Common myeloid progenitor, CD34-positive (primary cell): ENCODE results near the gene RAB22A.

Source experiments
- CTCF ChIA-PET: fragments of 350-600 bp; sonication (Branson Sonifier 250); formaldehyde crosslinking; loops from one replicate; lab custom pipeline; 2021; ENCODE audit warnings: antibody characterized with exemption; lab: Charles Lee
- POLR2A ChIA-PET: fragments of 350-600 bp; sonication (Branson Sonifier 250); formaldehyde crosslinking; loops from one replicate; lab custom pipeline; 2021; ENCODE audit warnings: antibody characterized with exemption; lab: Charles Lee
- DNase-seq, 3 donors: peaks; one replicate each; pipeline versions ENCODE4 v3.0.0 to v3.0.0-alpha.2; 2013
- H3K27ac ChIP-seq, 2 experiments: 1 replicate in 1 of 2; 2 replicates in 1 of 2; pipeline ENCODE4 v1.7.0; 2013; ENCODE audit warnings: inconsistent platforms in 2 of 2, low read length in 2 of 2, mild to moderate bottlenecking in 2 of 2, low read depth in 1 of 2, moderate library complexity in 1 of 2; ENCODE audit not compliant: severe bottlenecking in 2 of 2, insufficient read depth in 1 of 2, poor library complexity in 1 of 2
- H3K27me3 ChIP-seq, 5 experiments: replicated peaks in 2 of 5; 1 replicate in 3 of 5; 2 replicates in 2 of 5; pipeline versions ENCODE4 v1.6.1 to v1.7.0; 2013; ENCODE audit warnings: low read length in 4 of 5, mild to moderate bottlenecking in 2 of 5, moderate library complexity in 2 of 5, inconsistent platforms in 1 of 5; ENCODE audit not compliant: insufficient read depth in 5 of 5, control insufficient read depth in 4 of 5
- H3K36me3 ChIP-seq, 4 experiments: 1 replicate in 2 of 4; 2 replicates in 2 of 4; pipeline versions ENCODE4 v1.6.1 to v1.7.0; 2013; ENCODE audit warnings: low read length in 3 of 4, control low read depth in 1 of 4, mild to moderate bottlenecking in 1 of 4; ENCODE audit not compliant: control insufficient read depth in 4 of 4, insufficient read depth in 4 of 4
- H3K4me1 ChIP-seq, 4 experiments: 1 replicate in 3 of 4; 2 replicates in 1 of 4; pipeline versions ENCODE4 v1.6.1 to v1.7.1; 2013; ENCODE audit warnings: low read length in 3 of 4, mild to moderate bottlenecking in 3 of 4, control low read depth in 1 of 4, inconsistent platforms in 1 of 4, moderate library complexity in 1 of 4; ENCODE audit not compliant: control insufficient read depth in 4 of 4, insufficient read depth in 4 of 4; ENCODE audit errors: control extremely low read depth in 1 of 4
- H3K4me3 ChIP-seq, 7 experiments: 1 replicate in 4 of 7; 2 replicates in 3 of 7; pipeline versions ENCODE4 v1.5.1 to v1.7.0; 2013; ENCODE audit warnings: mild to moderate bottlenecking in 7 of 7, low read length in 6 of 7, moderate library complexity in 6 of 7, inconsistent platforms in 2 of 7, low read depth in 2 of 7, control low read depth in 1 of 7; ENCODE audit not compliant: insufficient read depth in 4 of 7, control insufficient read depth in 1 of 7; ENCODE audit errors: extremely low read depth in 1 of 7
- H3K9me3 ChIP-seq, 5 experiments: 1 replicate in 4 of 5; 2 replicates in 1 of 5; pipeline versions ENCODE4 v1.6.1 to v1.7.1; 2013; ENCODE audit warnings: low read length in 4 of 5, mild to moderate bottlenecking in 2 of 5, inconsistent platforms in 1 of 5, low read depth in 1 of 5, moderate library complexity in 1 of 5; ENCODE audit not compliant: control insufficient read depth in 4 of 5, insufficient read depth in 2 of 5; ENCODE audit errors: control extremely low read depth in 1 of 5
- WGBS: methylation state at CpG from one replicate; pipeline ENCODE4 v1.1.5; 2013; ENCODE audit not compliant: insufficient coverage; 5-methylcytosine and 5-hydroxymethylcytosine counted together

RAB22A gene

GRCh38 chr20:58339741-58340140, 30.2 kb downstream of the RAB22A start:
- H3K27me3 ChIP-seq = no peaks in the 10 kb centered on the region
- H3K4me3 ChIP-seq = no peak overlapping the region
- no peak overlapping the region for H3K27ac ChIP-seq
- ChIA-PET CTCF (no interaction called here), POLR2A (no interaction called here)
- WGBS = 100% methylated on average over 3 of the region's 6 CpGs
- H3K9me3 ChIP-seq = no peaks in the 10 kb centered on the region
- DNase-seq = no peak
- H3K36me3 ChIP-seq = peaks cover 5 to 17% (median 9%) of the 10 kb centered on the region in 4 experiments
- H3K4me1 ChIP-seq = peaks cover 0 to 5% (median 0%) of the 10 kb centered on the region in 4 experiments

GRCh38 chr20:58340151-58340550, 30.6 kb downstream of the RAB22A start:
- POLR2A ChIA-PET = no interaction called here
- no peaks in the 10 kb centered on the region for H3K27me3 ChIP-seq
- no peak overlapping the region for H3K4me3 ChIP-seq
- WGBS = 100% methylated on average over 4 of the region's 4 CpGs
- peaks cover 0 to 5% (median 0%) of the 10 kb centered on the region in 4 experiments for H3K4me1 ChIP-seq
- no peak for DNase-seq
- CTCF ChIA-PET = no interaction called here
- peaks cover 6 to 17% (median 11%) of the 10 kb centered on the region in 4 experiments for H3K36me3 ChIP-seq
- H3K9me3 ChIP-seq = no peaks in the 10 kb centered on the region
- H3K27ac ChIP-seq = no peak overlapping the region

GRCh38 chr20:58340853-58341252, 31.3 kb downstream of the RAB22A start:
- H3K4me1 ChIP-seq = peaks cover 0 to 5% (median 0%) of the 10 kb centered on the region in 4 experiments
- no peak overlapping the region for H3K4me3 ChIP-seq
- no peaks in the 10 kb centered on the region for H3K27me3 ChIP-seq
- H3K27ac ChIP-seq = no peak overlapping the region
- H3K9me3 ChIP-seq = no peaks in the 10 kb centered on the region
- POLR2A ChIA-PET = no interaction called here
- WGBS = 97% methylated on average over 2 of the region's 2 CpGs
- CTCF ChIA-PET = interaction anchor here (1.3 kb wide), 1 partner anchor 11 kb away, joined by 3 read pairs; no protein-coding TSS in a partner anchor
- H3K36me3 ChIP-seq = peaks cover 11 to 24% (median 17%) of the 10 kb centered on the region in 4 experiments
- no peak for DNase-seq

GRCh38 chr20:58342104-58342945, 32.8 kb downstream of the RAB22A start:
- H3K36me3 ChIP-seq = peaks cover 12 to 35% (median 25%) of the 10 kb centered on the region in 4 experiments
- H3K9me3 ChIP-seq = no peaks in the 10 kb centered on the region
- CTCF ChIA-PET = interaction anchor here (1.3 kb wide), 1 partner anchor 10 kb away, joined by 3 read pairs; no protein-coding TSS in a partner anchor
- peaks cover 0 to 5% (median 0%) of the 10 kb centered on the region in 4 experiments for H3K4me1 ChIP-seq
- no peak overlapping the region for H3K27ac ChIP-seq
- no CpG with 5 or more reads among the region's 3 CpGs for WGBS
- DNase-seq = no peak
- H3K4me3 ChIP-seq = no peak overlapping the region
- H3K27me3 ChIP-seq = no peaks in the 10 kb centered on the region
- POLR2A ChIA-PET = interaction anchor here (0.6 kb wide), 2 partner anchors 10 to 19 kb away, joined by 4 read pairs; no protein-coding TSS in a partner anchor

- 100% methylated on average over 1 of the region's 4 CpGs for WGBS
- no peak overlapping the region for H3K27ac ChIP-seq
- CTCF ChIA-PET = no interaction called here
Observed at GRCh38 chr20:58344741-58345140, 35.2 kb downstream of the RAB22A start.

GRCh38 chr20:58349570-58349969, 40.1 kb downstream of the RAB22A start:
- no peak overlapping the region for H3K4me3 ChIP-seq
- WGBS = 100% methylated on average over 2 of the region's 3 CpGs
- H3K36me3 ChIP-seq = peaks cover 7 to 42% (median 22%) of the 10 kb centered on the region in 4 experiments
- H3K4me1 ChIP-seq = no peaks in the 10 kb centered on the region
- H3K27ac ChIP-seq = no peak overlapping the region
- POLR2A ChIA-PET = no interaction called here
- DNase-seq = no peak
- H3K9me3 ChIP-seq = no peaks in the 10 kb centered on the region
- H3K27me3 ChIP-seq = no peaks in the 10 kb centered on the region
- CTCF ChIA-PET = interaction anchor here (1.0 kb wide), 1 partner anchor 36 kb away, joined by 3 read pairs; no protein-coding TSS in a partner anchor

More at GRCh38 chr20:58344741-58345140, 35.2 kb downstream of the RAB22A start:
- H3K4me1 ChIP-seq = peaks cover 0 to 5% (median 0%) of the 10 kb centered on the region in 4 experiments
- no peak for DNase-seq
- H3K9me3 ChIP-seq = no peaks in the 10 kb centered on the region
- POLR2A ChIA-PET = no interaction called here
- H3K4me3 ChIP-seq = no peak overlapping the region
- peaks cover 12 to 37% (median 26%) of the 10 kb centered on the region in 4 experiments for H3K36me3 ChIP-seq
- no peaks in the 10 kb centered on the region for H3K27me3 ChIP-seq

GRCh38 chr20:58352468-58352867, 43.0 kb downstream of the RAB22A start:
- 100% methylated on average over 1 of the region's 2 CpGs for WGBS
- Histone ChIP-seq H3K27ac (no peak overlapping the region), H3K36me3 (peaks cover 2 to 34% (median 21%) of the 10 kb centered on the region in 4 experiments), H3K9me3 (no peaks in the 10 kb centered on the region), H3K4me3 (no peak overlapping the region), H3K27me3 (no peaks in the 10 kb centered on the region), H3K4me1 (no peaks in the 10 kb centered on the region)
- DNase-seq = no peak
- CTCF ChIA-PET = interaction anchor here (0.9 to 1.4 kb wide), 2 partner anchors 11 to 20 kb away, joined by 3 read pairs; no protein-coding TSS in a partner anchor
- POLR2A ChIA-PET = no interaction called here
